Measurements from ENCODE around the gene MED12.

MED12 gene

DNA sequence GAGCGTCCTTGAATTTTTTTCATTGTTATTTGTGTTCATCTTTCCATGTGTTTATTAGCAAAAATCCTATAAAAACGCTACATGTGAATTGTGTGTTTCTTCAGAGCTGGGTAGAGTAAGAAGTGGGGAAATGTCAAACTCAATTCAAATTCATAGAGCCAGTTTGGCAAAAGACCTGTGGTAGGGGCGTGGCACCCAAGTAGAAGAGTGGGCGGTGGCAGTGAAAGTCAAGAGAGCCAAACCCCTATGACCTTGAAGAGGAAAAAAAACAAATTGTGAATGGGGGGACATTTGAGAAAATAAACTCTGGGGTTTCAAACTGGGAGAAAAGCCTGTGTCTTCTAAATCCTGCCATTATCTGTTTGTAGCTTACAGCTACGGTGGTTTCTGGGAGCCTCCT is 27.1 kb upstream of the MED12 start:
- no peak overlapping the region for H3K4me3 ChIP-seq (ENCODE audit: low read depth, low read length)
- TF ChIP-seq CTCF (IDR thresholded peaks at IDR 0.05; ENCODE audit: low read depth, low read length): no peak
- DNase-seq (ENCODE audit: low read depth, low spot score): no peak
- in situ Hi-C loops (cut with HindIII; ENCODE audit: low sequenced_read_pairs): no loop called here

GRCh38 chrX:71095033-71095432 is 23.4 kb upstream of the MED12 start:
- TF ChIP-seq CTCF (IDR thresholded peaks at IDR 0.05; ENCODE audit: low read depth, low read length): no peak
- DNase-seq (ENCODE audit: low read depth, low spot score): no peak
- peak overlapping the region; percentile 58 for H3K4me3 ChIP-seq (ENCODE audit: low read depth, low read length)
- in situ Hi-C loops (cut with HindIII; ENCODE audit: low sequenced_read_pairs): no loop called here

DNA sequence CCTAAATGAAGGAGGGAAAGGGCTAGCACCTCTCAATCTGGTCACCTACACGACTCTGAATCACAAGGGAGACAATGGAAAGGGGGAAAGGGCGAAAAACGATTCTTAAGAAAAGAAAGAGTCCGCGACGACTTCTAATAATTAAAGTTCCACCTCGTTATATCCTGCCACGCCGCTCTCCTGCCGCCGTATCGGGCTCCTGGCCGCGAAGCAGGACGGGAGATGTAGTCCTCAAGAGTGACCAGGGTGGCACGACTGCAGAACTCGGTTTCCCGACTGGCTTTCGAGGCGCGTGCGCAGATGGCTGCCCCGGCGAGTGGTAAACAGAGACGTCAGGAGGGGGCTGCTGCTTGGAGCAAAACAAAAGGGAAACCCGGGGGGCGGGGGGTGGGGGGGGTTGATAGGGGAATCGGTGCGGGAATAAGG is 22.8 kb upstream of the MED12 start, which contains the start of gene FOXO4:
Gene FOXO4, plus strand, starts transcription at position 297 of the 426 bp plus-strand sequence. CDS start 678 bp downstream, outside the sequence.
- TF ChIP-seq CTCF (IDR thresholded peaks at IDR 0.05; ENCODE audit: low read depth, low read length): no peak
- peak; percentile 83 for DNase-seq (ENCODE audit: low read depth, low spot score)
- in situ Hi-C loops (cut with HindIII; ENCODE audit: low sequenced_read_pairs): no loop called here
- peak within 1 kb of the TSS; percentile 58 for H3K4me3 ChIP-seq (ENCODE audit: low read depth, low read length)

DNA sequence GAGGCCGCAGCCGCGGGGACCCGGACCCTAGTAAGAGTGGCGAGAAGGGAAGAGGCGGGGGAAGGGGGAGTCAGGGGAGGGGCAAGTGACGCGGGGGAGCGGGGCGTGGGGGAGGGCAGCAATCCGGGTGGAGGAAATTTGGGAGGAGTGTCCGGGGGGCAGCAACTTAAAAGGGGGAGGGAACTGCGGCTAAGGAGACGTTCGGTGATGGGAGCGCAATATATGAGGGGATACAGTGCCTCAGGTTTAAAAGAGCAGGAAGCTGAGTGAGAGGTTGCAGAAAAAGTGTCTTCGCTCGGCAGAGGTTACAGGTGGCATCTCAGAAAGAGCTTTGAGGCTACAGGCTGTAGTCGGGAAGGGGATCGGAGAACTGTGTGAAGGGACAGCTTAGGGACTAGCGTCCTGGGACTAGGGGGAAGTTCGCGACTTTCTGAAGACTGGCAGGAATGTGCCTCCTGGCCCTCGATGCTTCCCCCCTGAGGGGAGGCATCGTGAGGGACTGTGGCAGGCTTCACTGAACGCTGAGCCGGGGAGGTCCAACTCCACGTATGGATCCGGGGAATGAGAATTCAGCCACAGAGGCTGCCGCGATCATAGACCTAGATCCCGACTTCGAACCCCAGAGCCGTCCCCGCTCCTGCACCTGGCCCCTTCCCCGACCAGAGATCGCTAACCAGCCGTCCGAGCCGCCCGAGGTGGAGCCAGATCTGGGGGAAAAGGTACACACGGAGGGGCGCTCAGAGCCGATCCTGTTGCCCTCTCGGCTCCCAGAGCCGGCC is 22.2 kb upstream of the MED12 start:
- no peak for TF ChIP-seq CTCF (IDR thresholded peaks at IDR 0.05; ENCODE audit: low read depth, low read length)
- H3K4me3 ChIP-seq (ENCODE audit: low read depth, low read length): peak overlapping the region; percentile 58
- DNase-seq (ENCODE audit: low read depth, low spot score): no peak
- in situ Hi-C loops (cut with HindIII; ENCODE audit: low sequenced_read_pairs): no loop called here

- no peak for TF ChIP-seq CTCF (IDR thresholded peaks at IDR 0.05; ENCODE audit: low read depth, low read length)
- peak overlapping the region; percentile 58 for H3K4me3 ChIP-seq (ENCODE audit: low read depth, low read length)
- in situ Hi-C loops (cut with HindIII; ENCODE audit: low sequenced_read_pairs): no loop called here
- DNase-seq (ENCODE audit: low read depth, low spot score): no peak
These were observed 21.7 kb upstream of the MED12 start for GRCh38 chrX:71096760-71097032.

DNA sequence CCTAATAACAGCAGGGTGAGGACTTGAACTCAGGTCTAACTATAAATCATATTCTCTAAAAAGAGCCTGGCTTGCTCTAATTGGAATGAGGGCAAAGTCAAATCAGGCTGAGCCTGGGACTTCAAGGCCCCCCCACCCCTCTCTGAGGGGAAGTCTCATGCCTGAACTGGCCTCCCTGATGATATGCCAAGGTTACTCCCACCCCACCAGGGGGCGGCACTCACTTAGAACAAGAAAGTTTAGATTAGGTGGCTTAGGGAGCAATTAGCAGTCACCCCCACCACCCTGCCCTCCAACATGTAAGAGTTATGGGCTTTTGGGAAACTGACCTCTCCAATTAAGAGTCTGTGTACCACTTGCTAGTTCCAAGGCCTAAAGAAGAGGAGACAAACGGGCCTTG is 20.1 kb upstream of the MED12 start:
- peak; percentile 29 for DNase-seq (ENCODE audit: low read depth, low spot score)
- in situ Hi-C loops (cut with HindIII; ENCODE audit: low sequenced_read_pairs): no loop called here
- peak; percentile 45 for TF ChIP-seq CTCF (IDR thresholded peaks at IDR 0.05; ENCODE audit: low read depth, low read length)
- H3K4me3 ChIP-seq (ENCODE audit: low read depth, low read length): no peak overlapping the region

Data from astrocyte of the spinal cord (primary cell).